SK-N-SH (cell line): Measurements from ENCODE around the gene HK1. TPM values are rescaled to one million over a fixed set of nuclear protein-coding genes. Genes with fewer than 3 reads are reported as not detected.

Experiments used
- CTCF ChIA-PET: fragments of 300-600, 350-600 bp; formaldehyde crosslinking; extraction: SDS; loops from one replicate; lab custom pipeline; 2021; lab: Yijun Ruan, JAX
- POLR2A ChIA-PET: fragments of 350-600 bp; sonication (Branson Sonifier 250); formaldehyde crosslinking; extraction: SDS; loops from one replicate; lab custom pipeline; 2020; ENCODE audit warnings: antibody characterized with exemption, inconsistent platforms; lab: Yijun Ruan, JAX
- DNase-seq: peaks from one replicate; pipeline ENCODE4 v3.0.0; 2012
- H2AFZ ChIP-seq: fragments of 200-600 bp; sonication (generic); 2 replicates; pipeline ENCODE4 v1.8.1; 2016; ENCODE audit warnings: antibody characterized with exemption, mild to moderate bottlenecking, low read depth
- H3F3A ChIP-seq: fragments of 200-600 bp; sonication (generic); replicated peaks from 2 replicates; pipeline ENCODE3; 2016; ENCODE audit warnings: antibody characterized with exemption, mild to moderate bottlenecking; ENCODE audit not compliant: insufficient read depth
- H3K27ac ChIP-seq, 2 experiments: fragments of 200-500 bp in 1 of 2; fragments of 200-600 bp in 1 of 2; sonication (Bioruptor generic) in 1 of 2; sonication (generic), shearing (Covaris generic) in 1 of 2; 2 replicates each; pipeline versions ENCODE4 v1.5.1 to v1.6.1; 2014 to 2016; ENCODE audit warnings: low read depth in 2 of 2, inconsistent platforms in 1 of 2, low read length in 1 of 2, mild to moderate bottlenecking in 1 of 2, mixed read lengths in 1 of 2
- H3K27me3 ChIP-seq: fragments of 200-600 bp; sonication (generic), shearing (Covaris generic); 2 replicates; pipeline ENCODE4 v1.6.1; 2016; ENCODE audit warnings: mixed run types; ENCODE audit not compliant: insufficient read depth
- H3K36me3 ChIP-seq, 2 experiments: fragments of 200-500 bp in 1 of 2; fragments of 200-600 bp in 1 of 2; sonication (Bioruptor generic) in 1 of 2; sonication (generic) in 1 of 2; replicated peaks in 1 of 2; 2 replicates each; pipeline versions ENCODE3 to v1.5.1; 2014 to 2016; ENCODE audit warnings: low read length in 1 of 2, mild to moderate bottlenecking in 1 of 2; ENCODE audit not compliant: insufficient read depth in 2 of 2, control insufficient read depth in 1 of 2
- H3K4me1 ChIP-seq, 2 experiments: fragments of 200-500 bp in 1 of 2; fragments of 200-600 bp in 1 of 2; sonication (Bioruptor generic) in 1 of 2; sonication (generic), shearing (Covaris generic) in 1 of 2; 2 replicates each; pipeline versions ENCODE4 v1.5.1 to v1.6.1; 2014 to 2016; ENCODE audit warnings: low read depth in 1 of 2, low read length in 1 of 2, mixed run types in 1 of 2; ENCODE audit not compliant: insufficient read depth in 2 of 2, control insufficient read depth in 1 of 2
- H3K4me2 ChIP-seq: fragments of 200-600 bp; sonication (generic), shearing (Covaris generic); 2 replicates; pipeline ENCODE4 v1.6.1; 2017; ENCODE audit warnings: mixed run types
- H3K4me3 ChIP-seq, 2 experiments: fragments of 200-500 bp in 1 of 2; fragments of 200-600 bp in 1 of 2; sonication (Bioruptor generic) in 1 of 2; sonication (generic), shearing (Covaris generic) in 1 of 2; 2 replicates each; pipeline versions ENCODE4 v1.5.1 to v1.8.1; 2014 to 2016; ENCODE audit warnings: low read depth in 2 of 2, inconsistent platforms in 1 of 2, low read length in 1 of 2, mild to moderate bottlenecking in 1 of 2, mixed read lengths in 1 of 2, moderate library complexity in 1 of 2
- H3K79me2 ChIP-seq: fragments of 200-600 bp; sonication (generic); 2 replicates; pipeline ENCODE4 v1.8.1; 2017; ENCODE audit warnings: mild to moderate bottlenecking; ENCODE audit not compliant: insufficient read depth
- H3K9ac ChIP-seq: fragments of 200-600 bp; sonication (generic); 2 replicates; pipeline ENCODE4 v1.6.1; 2017; ENCODE audit warnings: mixed run types
- H3K9me2 ChIP-seq: fragments of 200-600 bp; sonication (generic); 2 replicates; pipeline ENCODE4 v1.6.1; 2017; ENCODE audit warnings: mixed run types
- H3K9me3 ChIP-seq: fragments of 200-600 bp; sonication (generic); 2 replicates; pipeline ENCODE4 v1.6.1; 2017; ENCODE audit warnings: mixed run types, mild to moderate bottlenecking, moderate library complexity
- H4K20me1 ChIP-seq: fragments of 200-600 bp; sonication (generic); 2 replicates; pipeline ENCODE4 v1.6.1; 2017; ENCODE audit warnings: mild to moderate bottlenecking, mixed run types; ENCODE audit not compliant: insufficient read depth
- CHD2 ChIP-seq: fragments of 150-350 bp; IDR thresholded peaks from 2 replicates; pipeline ENCODE4 v1.6.1; 2018; ENCODE audit warnings: low read length; ENCODE audit not compliant: partially characterized antibody
- CTCF ChIP-seq: fragments of 200-600 bp; sonication (generic); IDR thresholded peaks from 2 replicates; pipeline ENCODE4 v1.6.1; 2017; ENCODE audit warnings: antibody characterized with exemption, mild to moderate bottlenecking, moderate library complexity
- EP300 ChIP-seq, 2 experiments: IDR thresholded peaks; 2 replicates each; pipeline versions ENCODE4 v1.4.0 to v1.6.1; 2012; ENCODE audit warnings: borderline replicate concordance in 1 of 2, low read depth in 1 of 2, low read length in 1 of 2
- EZH2phosphoT487 ChIP-seq: fragments of 200-600 bp; sonication (generic); IDR thresholded peaks from 2 replicates; pipeline ENCODE4 v1.6.1; 2017; ENCODE audit warnings: low read depth, mixed run types, mild to moderate bottlenecking, antibody characterized with exemption, moderate library complexity, borderline replicate concordance
- FOSL2 ChIP-seq: IDR thresholded peaks from 2 replicates; pipeline ENCODE4 v1.4.0; 2012; ENCODE audit warnings: low read depth, mild to moderate bottlenecking, moderate library complexity, borderline replicate concordance
- FOXJ3 ChIP-seq: sonication (generic); formaldehyde crosslinking; IDR thresholded peaks from 2 replicates; pipeline ENCODE4 v1.5.1; 2020; ENCODE audit warnings: mild to moderate bottlenecking, missing genetic modification reagents
- FOXM1 ChIP-seq: IDR thresholded peaks from 2 replicates; pipeline ENCODE4 v1.4.0; 2012; ENCODE audit warnings: low read depth, mild to moderate bottlenecking
- GATA2 ChIP-seq: sonication (generic); formaldehyde crosslinking; IDR thresholded peaks from 2 replicates; pipeline ENCODE4 v1.5.0; 2020; ENCODE audit warnings: mild to moderate bottlenecking, missing genetic modification reagents
- JUND ChIP-seq: IDR thresholded peaks from 2 replicates; pipeline ENCODE4 v1.4.0; 2012
- MAX ChIP-seq: IDR thresholded peaks from 2 replicates; pipeline ENCODE4 v1.4.0; 2012; ENCODE audit warnings: low read depth
- MEF2A ChIP-seq: IDR thresholded peaks from 2 replicates; pipeline ENCODE4 v1.4.0; 2012; ENCODE audit warnings: low read depth, borderline replicate concordance
- MXI1 ChIP-seq: IDR thresholded peaks from 2 replicates; pipeline ENCODE4 v1.6.1; 2012; ENCODE audit warnings: mild to moderate bottlenecking, low read depth, low read length, improper control_type of control experiment
- NFIC ChIP-seq: IDR thresholded peaks from 2 replicates; pipeline ENCODE4 v1.4.0; 2012; ENCODE audit warnings: borderline replicate concordance
- NRF1 ChIP-seq: IDR thresholded peaks from 2 replicates; pipeline ENCODE4 v1.6.1; 2012; ENCODE audit warnings: low read depth, mild to moderate bottlenecking, low read length
- PBX3 ChIP-seq: IDR thresholded peaks from 2 replicates; pipeline ENCODE4; 2012
- RCOR1 ChIP-seq: fragments of 150-350 bp; IDR thresholded peaks from 2 replicates; pipeline ENCODE4 v1.6.1; 2017; ENCODE audit warnings: antibody characterized with exemption, low read length
- REST ChIP-seq: IDR thresholded peaks from 2 replicates; pipeline ENCODE4 v1.6.1; 2012; ENCODE audit warnings: mild to moderate bottlenecking, low read depth, low read length, moderate library complexity
- SIN3A ChIP-seq: IDR thresholded peaks from 2 replicates; pipeline ENCODE4 v1.6.1; 2012; ENCODE audit warnings: low read depth, mild to moderate bottlenecking, low read length, moderate library complexity, borderline replicate concordance
- TAF1 ChIP-seq: IDR thresholded peaks from 2 replicates; pipeline ENCODE4 v1.6.1; 2012; ENCODE audit warnings: low read depth, mild to moderate bottlenecking, low read length, moderate library complexity, borderline replicate concordance
- TCF12 ChIP-seq: IDR thresholded peaks from 2 replicates; pipeline ENCODE4 v1.4.0; 2012
- USF1 ChIP-seq: IDR thresholded peaks from 2 replicates; pipeline ENCODE4 v1.4.0; 2012; ENCODE audit warnings: low read depth, borderline replicate concordance
- USF2 ChIP-seq: fragments of 150-350 bp; IDR thresholded peaks from 2 replicates; pipeline ENCODE4 v1.6.1; 2017; ENCODE audit warnings: antibody characterized with exemption, low read length, low read depth, borderline replicate concordance
- YY1 ChIP-seq: IDR thresholded peaks from 2 replicates; pipeline ENCODE4 v1.4.0; 2012; ENCODE audit warnings: low read depth, mild to moderate bottlenecking
- WGBS: methylation state at CpG from one replicate; pipeline ENCODE4 v1.1.6; 2017; ENCODE audit warnings: low lambda C conversion rate; 5-methylcytosine and 5-hydroxymethylcytosine counted together
- polyA plus RNA-seq, 3 experiments: library from polyadenylated mRNA; depleted of rRNA; stranded (reverse); fragments of >200 nt; gene quantifications; 2 replicates each; pipeline ENCODE4 v1.2.3, GENCODE V29; 2012

HK1 gene
- polyA plus RNA-seq, 1 of the 3 experiments (the other 2 are of a cell fraction), result 38.7 TPM

GRCh38 chr10:69382382-69383117 lies 104.3 kb downstream of the HK1 start (continued):
- TF ChIP-seq REST, result no peak

- no peaks in the 10 kb centered on the region for H3K79me2 ChIP-seq
- H3F3A ChIP-seq, result peaks cover 14% of the 10 kb centered on the region
- peak overlapping the region; percentile 42; the same call in 1 of the 2 replicates for H3K4me2 ChIP-seq
- ChIA-PET CTCF (interaction anchor here (1.0 to 4.5 kb wide), 3 partner anchors 9 to 50 kb away, joined by 3 to 17 read pairs (median 4); no protein-coding TSS in a partner anchor), POLR2A (no interaction called here)
- peaks cover 7% of the 10 kb centered on the region for H4K20me1 ChIP-seq
- peak overlapping the region in 1 of 2 experiments; percentile 76; a peak in 2 of 4 replicates for H3K27ac ChIP-seq
- no peak for DNase-seq
- H3K4me3 ChIP-seq, result no peak overlapping the region
- H2AFZ ChIP-seq, result no peak overlapping the region
- H3K36me3 ChIP-seq, result peaks cover 49 to 54% of the 10 kb centered on the region in 2 experiments
- H3K9me2 ChIP-seq, result no peaks in the 10 kb centered on the region
- no peak overlapping the region for H3K9ac ChIP-seq
- WGBS, result 48% methylated on average over 2 of the region's 3 CpGs
- peaks cover 0 to 17% of the 10 kb centered on the region in 2 experiments; a peak in 2 of 4 replicates for H3K4me1 ChIP-seq
- H3K27me3 ChIP-seq, result no peaks in the 10 kb centered on the region
- no peaks in the 10 kb centered on the region for H3K9me3 ChIP-seq
- TF ChIP-seq EZH2phosphoT487 (no peak), FOXM1 (no peak), MXI1 (no peak), TAF1 (no peak), FOSL2 (peak; percentile 19; the same call in 1 of the 2 replicates), CTCF (no peak; the same call in 1 of the 2 replicates), TCF12 (peak; percentile 69), USF2 (no peak), MAX (no peak), GATA2 (CRISPR knock-in tag) (no peak), JUND (no peak), YY1 (no peak), EP300 (IDR thresholded peaks at IDR 0.05; ENCODE audit: borderline replicate concordance in 1 of 2, low read depth in 1 of 2, low read length in 1 of 2) (no peak), SIN3A (no peak), NRF1 (no peak), NFIC (no peak), CHD2 (no peak), FOXJ3 (CRISPR knock-in tag) (no peak), MEF2A (no peak), USF1 (no peak; the same call in 1 of the 2 replicates), PBX3 (peak; percentile 47), RCOR1 (no peak)
Observed at GRCh38 chr10:69383558-69383957, 105.3 kb downstream of the HK1 start.
